Effector memory CD8-positive, alpha-beta T cell (primary cell): ENCODE results near the gene EIF3K.
A peak's percentile ranks its signal among the peaks of the same experiment; 100 is the strongest.
"Not testable (repeated sequence)": the region's sequence is repeated elsewhere in the genome, so short reads cannot be mapped to it uniquely, and the experiment has no call there.

ENCODE experiments used
- ATAC-seq: fragments of 150-1000 bp; cut with Tn5 transposase; replicated peaks from 2 replicates; pipeline ENCODE4 v1.10.0; 2021; ENCODE audit warnings: mild to moderate bottlenecking, moderate library complexity
- DNase-seq, 3 experiments: peaks; one replicate each; pipeline ENCODE4 v3.0.0; 2021
- H3K27ac Mint-ChIP-seq, 2 donors: one replicate each; pipeline ENCODE4 v1.8.0; 2022; ENCODE audit warnings: mild to moderate bottlenecking in 2 of 2, mixed read lengths in 2 of 2, moderate library complexity in 2 of 2
- H3K27me3 Mint-ChIP-seq, 2 donors: one replicate each; pipeline ENCODE4 v1.8.0; 2022; ENCODE audit warnings: mixed read lengths in 2 of 2
- H3K36me3 Mint-ChIP-seq: one replicate; pipeline ENCODE4 v1.8.0; 2022; ENCODE audit warnings: mild to moderate bottlenecking, moderate library complexity, mixed read lengths; ENCODE audit not compliant: insufficient read depth
- H3K4me1 Mint-ChIP-seq, 2 donors: one replicate each; pipeline ENCODE4 v1.8.0; 2022; ENCODE audit warnings: low read depth in 2 of 2, mixed read lengths in 2 of 2
- H3K4me3 Mint-ChIP-seq, 2 donors: one replicate each; pipeline ENCODE4 v1.8.0; 2022; ENCODE audit warnings: mild to moderate bottlenecking in 2 of 2, mixed read lengths in 2 of 2, moderate library complexity in 2 of 2
- H3K9me3 Mint-ChIP-seq, 2 donors: one replicate each; pipeline ENCODE4 v1.8.0; 2022; ENCODE audit warnings: mixed read lengths in 2 of 2

EIF3K gene

DNA sequence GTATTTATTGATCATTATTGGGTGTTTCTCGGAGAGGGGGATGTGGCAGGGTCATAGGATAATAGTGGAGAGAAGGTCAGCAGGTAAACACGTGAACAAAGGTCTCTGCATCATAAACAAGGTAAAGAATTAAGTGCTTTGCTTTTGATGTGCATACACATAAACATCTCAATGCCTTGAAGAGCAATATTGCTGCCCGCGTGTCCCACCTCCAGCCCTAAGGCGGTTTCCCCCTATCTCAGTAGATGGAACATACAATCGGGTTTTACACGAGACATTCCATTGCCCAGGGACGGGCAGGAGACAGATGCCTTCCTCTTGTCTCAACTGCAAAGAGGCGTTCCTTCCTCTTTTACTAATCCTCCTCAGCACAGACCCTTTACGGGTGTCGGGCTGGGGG lies 12.3 kb downstream of the EIF3K start:
- not testable (repeated sequence) for H3K4me3 Mint-ChIP-seq, H3K27me3 Mint-ChIP-seq, H3K9me3 Mint-ChIP-seq, ATAC-seq, DNase-seq
- Mint-ChIP-seq H3K4me1 (peaks cover 14 to 21% of the 10 kb centered on the region in 2 donors), H3K36me3 (peaks cover 59% of the 10 kb centered on the region), H3K27ac (peak overlapping the region; percentile 3 to 22)

DNA sequence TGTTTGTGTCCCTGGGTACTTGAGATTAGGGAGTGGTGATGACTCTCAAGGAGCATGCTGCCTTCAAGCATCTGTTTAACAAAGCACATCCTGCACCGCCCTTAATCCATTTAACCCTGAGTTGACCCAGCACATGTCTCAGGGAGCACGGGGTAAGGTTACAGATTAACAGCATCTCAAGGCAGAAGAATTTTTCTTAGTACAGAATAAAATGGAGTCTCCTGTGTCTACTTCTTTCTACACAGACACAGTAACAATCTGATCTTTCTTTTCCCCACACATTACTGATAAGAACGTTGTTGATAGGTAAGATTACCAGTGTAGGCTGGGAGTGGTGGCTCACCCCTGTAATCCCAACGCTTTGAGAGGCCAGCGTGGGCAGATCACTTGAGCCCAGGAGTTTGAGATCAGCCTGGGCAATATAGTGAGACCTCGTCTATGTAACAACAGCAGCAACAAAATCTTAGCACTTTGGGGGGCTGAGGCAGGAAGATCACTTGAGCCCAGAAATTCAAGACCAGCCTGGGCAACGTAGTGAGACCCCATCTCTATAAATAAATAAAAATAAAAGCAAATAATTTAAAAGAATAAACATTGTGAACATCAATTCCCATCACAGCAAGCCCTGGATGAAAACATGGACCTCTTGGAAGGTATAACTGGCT lies 13.0 kb downstream of the EIF3K start:
- Mint-ChIP-seq H3K4me1 (peaks cover 18 to 26% of the 10 kb centered on the region in 2 donors), H3K36me3 (peaks cover 54% of the 10 kb centered on the region)
- H3K4me3 Mint-ChIP-seq, ATAC-seq, H3K27me3 Mint-ChIP-seq, H3K27ac Mint-ChIP-seq, H3K9me3 Mint-ChIP-seq, DNase-seq: not testable (repeated sequence)

DNA sequence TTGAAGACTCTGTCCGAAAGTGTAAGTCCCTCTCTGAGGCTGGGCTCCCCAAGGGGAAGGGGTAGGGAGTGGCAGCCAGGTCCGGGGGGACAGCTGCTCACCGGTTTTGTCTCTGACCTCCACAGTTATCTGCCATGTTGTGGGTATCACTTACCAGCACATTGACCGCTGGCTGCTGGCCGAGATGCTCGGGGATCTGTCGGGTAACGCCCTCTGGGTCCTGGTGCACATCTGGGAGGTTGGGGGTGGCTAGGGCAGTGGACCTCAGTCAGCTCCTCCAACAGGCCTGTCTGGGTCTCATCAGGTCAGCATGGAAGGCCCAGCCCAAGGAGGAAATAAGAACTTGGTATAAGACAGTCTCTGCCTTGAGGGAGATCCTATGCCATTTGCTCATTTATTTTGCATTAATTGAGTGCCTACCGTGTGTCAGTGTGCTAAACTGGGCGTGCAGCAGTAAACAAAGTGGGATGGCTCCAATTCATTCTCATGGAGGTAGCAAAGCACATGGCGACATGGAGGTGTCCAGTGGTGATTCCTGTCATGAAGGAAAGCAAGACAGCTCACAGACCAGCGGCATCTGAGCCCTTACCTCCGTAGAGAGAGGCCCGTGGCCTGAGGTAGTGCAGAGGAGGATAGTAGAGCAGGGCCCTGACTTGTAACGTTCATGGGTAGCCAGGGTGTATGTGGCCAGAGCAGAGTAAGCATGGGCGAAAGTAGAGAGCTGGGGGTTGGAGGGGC lies 13.7 kb downstream of the EIF3K start:
- no peak overlapping the region for H3K27ac Mint-ChIP-seq
- H3K27me3 Mint-ChIP-seq, result no peaks in the 10 kb centered on the region
- DNase-seq, result no peak
- no peak for ATAC-seq
- H3K9me3 Mint-ChIP-seq, result no peaks in the 10 kb centered on the region
- peaks cover 47% of the 10 kb centered on the region for H3K36me3 Mint-ChIP-seq
- peaks cover 25 to 26% of the 10 kb centered on the region in 2 donors for H3K4me1 Mint-ChIP-seq
- H3K4me3 Mint-ChIP-seq, result no peak overlapping the region

DNA sequence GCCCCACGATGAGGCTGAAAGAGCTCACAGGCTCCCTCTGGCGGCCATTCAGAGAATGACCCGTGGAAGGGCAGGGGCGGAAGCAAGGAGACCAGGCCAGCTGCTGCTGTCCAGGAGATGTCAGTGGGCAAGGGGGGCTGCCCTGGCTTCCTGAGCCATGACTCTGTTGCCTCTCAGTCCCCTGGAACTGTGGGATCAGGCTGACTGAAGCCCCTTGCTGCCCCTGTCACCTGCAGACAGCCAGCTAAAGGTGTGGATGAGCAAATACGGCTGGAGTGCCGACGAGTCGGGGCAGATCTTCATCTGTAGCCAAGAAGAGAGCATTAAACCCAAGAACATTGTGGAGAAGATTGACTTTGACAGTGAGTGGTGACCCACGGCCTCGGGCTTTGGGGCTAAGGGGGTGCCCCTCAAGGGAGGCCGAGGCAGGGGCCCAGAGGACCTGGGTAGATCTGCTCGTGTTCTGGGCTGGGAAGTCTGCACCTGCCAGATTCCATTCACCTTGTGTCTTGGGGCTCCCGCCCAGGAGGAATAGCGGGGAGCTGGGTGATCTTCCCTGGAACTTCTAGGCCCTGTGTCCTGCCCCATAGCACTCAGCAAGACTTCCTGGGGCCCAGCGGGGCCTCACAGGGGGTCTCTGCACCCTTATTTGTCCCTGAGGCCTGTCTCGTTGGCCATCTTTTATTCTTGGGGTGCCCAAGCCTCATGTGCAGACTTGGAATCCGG lies 15.9 kb downstream of the EIF3K start:
- no peak for ATAC-seq
- Mint-ChIP-seq H3K9me3 (no peaks in the 10 kb centered on the region), H3K4me3 (peak overlapping the region; percentile 71 to 75), H3K27me3 (no peaks in the 10 kb centered on the region), H3K36me3 (peaks cover 40% of the 10 kb centered on the region), H3K27ac (peak overlapping the region; percentile 93 to 96), H3K4me1 (peaks cover 25 to 26% of the 10 kb centered on the region in 2 donors)
- peak; percentile 74 for DNase-seq

DNA sequence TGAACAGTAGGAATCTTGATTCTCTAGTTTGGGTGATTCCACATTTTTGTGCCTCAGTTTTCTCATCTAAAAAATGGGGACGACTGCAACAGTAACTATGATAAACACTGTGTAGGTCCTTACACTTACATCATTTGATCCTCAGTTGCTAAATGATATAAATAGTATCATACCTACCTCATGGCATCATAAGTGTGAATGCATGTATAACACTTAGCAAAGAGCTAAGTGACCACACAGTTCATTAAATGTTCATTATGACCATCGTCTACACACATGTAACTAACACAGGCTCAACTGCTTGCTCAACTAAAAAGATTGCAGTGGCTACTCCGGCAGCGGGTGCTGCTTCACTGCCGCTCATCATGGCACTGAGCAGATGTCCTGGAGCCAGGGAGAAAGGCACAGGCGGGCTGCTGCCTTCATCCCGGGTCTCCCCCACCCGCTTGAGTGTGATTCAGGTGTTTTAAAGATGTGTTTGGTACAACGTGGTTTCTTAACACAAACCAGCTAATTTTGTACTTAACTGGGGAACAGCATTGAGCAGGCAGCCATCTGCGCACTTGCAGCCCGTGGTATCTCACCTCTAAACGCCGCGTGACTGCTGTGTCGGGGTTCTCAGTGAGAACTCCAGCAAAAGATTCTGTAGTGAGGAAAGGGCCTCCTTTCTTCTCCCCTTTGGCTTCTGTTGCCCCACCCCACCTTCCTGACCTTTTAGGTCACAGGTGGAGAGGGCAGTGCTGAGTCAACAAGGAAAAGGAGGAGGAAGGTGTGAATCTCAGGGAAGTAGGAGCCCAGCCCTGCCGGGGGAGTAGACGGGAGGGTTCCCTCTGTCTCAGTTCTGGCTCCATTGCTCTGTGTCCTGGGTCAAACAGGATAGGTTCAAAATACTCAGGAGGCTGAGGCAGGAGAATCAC lies 16.8 kb downstream of the EIF3K start:
- DNase-seq (no peak), ATAC-seq (no peak)
- Mint-ChIP-seq H3K36me3 (peaks cover 33% of the 10 kb centered on the region), H3K27ac (peak overlapping the region; percentile 93 to 96), H3K4me1 (peaks cover 25 to 26% of the 10 kb centered on the region in 2 donors), H3K27me3 (no peaks in the 10 kb centered on the region), H3K4me3 (peak overlapping the region; percentile 43 to 71), H3K9me3 (no peaks in the 10 kb centered on the region)

DNA sequence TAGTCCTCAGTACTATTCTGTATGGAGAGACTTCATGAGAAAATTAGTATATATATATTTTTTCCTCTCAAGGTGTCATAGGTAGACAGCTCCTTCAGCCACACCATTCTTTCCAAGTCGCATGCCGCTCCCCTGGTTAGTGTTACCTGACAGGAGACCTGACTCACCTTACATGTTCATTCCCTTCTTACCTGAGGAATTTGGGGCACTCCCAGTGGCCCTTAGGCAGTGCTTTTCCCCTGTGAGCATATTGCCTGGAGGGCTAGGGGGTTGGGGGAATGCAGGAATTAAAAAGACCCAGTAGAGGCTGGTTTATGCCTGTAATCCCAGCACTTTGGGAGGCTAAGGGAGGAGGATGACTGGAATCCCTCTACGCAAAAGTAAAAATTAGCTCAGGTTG lies 19.5 kb downstream of the EIF3K start:
- no peak for DNase-seq
- H3K27me3 Mint-ChIP-seq, result no peaks in the 10 kb centered on the region
- no peak overlapping the region for H3K4me3 Mint-ChIP-seq
- H3K9me3 Mint-ChIP-seq, result no peaks in the 10 kb centered on the region
- H3K27ac Mint-ChIP-seq, result no peak overlapping the region
- ATAC-seq, result no peak
- H3K4me1 Mint-ChIP-seq, result peaks cover 22 to 27% of the 10 kb centered on the region in 2 donors
- H3K36me3 Mint-ChIP-seq, result peaks cover 19% of the 10 kb centered on the region

DNA sequence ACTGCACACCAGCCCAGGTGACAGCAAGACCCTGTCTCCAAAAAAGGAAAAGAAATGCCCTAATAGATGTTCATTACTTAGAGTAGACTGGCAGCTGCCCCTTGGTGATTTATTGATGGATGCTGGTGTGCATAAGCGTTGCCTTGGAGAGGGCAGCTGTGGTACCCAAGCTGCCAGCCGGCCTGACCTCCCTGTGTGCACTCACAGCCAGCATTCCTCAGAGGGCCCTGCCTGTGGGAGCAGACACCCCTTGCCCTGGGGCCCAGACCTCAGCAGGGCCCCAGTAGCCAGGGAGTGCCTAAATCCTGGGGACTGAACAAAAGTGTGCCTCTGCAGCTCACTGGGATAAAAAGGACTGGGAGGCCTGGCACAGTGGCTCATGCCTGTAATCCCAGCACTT lies 20.7 kb downstream of the EIF3K start:
- Mint-ChIP-seq H3K27ac (no peak overlapping the region), H3K36me3 (peaks cover 14% of the 10 kb centered on the region), H3K27me3 (no peaks in the 10 kb centered on the region), H3K4me1 (peaks cover 18 to 24% of the 10 kb centered on the region in 2 donors), H3K9me3 (no peaks in the 10 kb centered on the region), H3K4me3 (no peak overlapping the region)
- DNase-seq (no peak), ATAC-seq (no peak)

DNA sequence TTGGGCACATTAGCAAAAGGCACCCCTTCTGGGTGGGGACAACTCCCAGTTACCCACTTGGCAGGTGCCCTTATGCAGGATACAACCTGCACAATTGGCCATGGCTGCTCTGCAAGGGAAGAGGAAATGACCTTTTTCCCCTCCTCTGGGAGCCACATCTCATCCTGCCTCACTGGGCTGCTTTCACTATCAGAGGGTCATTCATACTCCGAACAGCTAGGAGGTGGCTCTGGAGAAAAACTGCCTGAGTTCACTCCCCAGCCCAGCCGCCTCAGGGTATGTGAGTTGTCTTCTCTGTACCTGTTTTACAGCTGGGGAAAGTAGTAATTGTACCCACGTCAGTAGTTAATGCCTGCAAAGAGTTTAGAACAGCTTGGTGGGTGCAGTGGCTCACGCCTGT lies 21.4 kb downstream of the EIF3K start:
- Mint-ChIP-seq H3K27me3 (no peaks in the 10 kb centered on the region), H3K36me3 (peaks cover 12% of the 10 kb centered on the region), H3K4me1 (peaks cover 14 to 22% of the 10 kb centered on the region in 2 donors), H3K4me3 (no peak overlapping the region), H3K9me3 (no peaks in the 10 kb centered on the region), H3K27ac (no peak overlapping the region)
- DNase-seq, result no peak
- ATAC-seq, result no peak

DNA sequence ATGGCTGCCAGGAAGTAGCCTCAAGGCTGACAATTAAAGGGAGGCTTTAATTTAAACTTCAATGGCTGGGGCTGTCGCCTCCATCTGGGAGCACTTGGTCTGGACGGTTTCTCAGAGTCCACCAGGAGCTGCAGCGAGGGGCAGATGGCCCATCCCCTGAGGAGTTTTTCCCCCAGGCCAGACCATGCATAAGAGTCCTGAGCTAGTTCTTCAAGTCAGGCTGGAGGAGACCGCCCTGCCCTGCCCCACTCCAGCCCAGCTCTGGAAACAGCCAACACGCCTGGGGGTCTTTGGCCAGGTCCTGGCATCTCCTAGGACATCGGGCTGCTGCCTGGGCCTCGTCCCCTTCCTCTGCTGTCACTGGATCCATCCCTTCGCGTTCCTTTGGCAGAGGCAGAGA lies 23.2 kb downstream of the EIF3K start:
- peaks cover 0 to 8% of the 10 kb centered on the region in 2 donors for H3K4me1 Mint-ChIP-seq
- H3K4me3 Mint-ChIP-seq, result no peak overlapping the region
- H3K27me3 Mint-ChIP-seq, result no peaks in the 10 kb centered on the region
- H3K9me3 Mint-ChIP-seq, result no peaks in the 10 kb centered on the region
- DNase-seq, result no peak
- no peak for ATAC-seq
- H3K36me3 Mint-ChIP-seq, result peaks cover 7% of the 10 kb centered on the region
- peak overlapping the region; percentile 7 to 41 for H3K27ac Mint-ChIP-seq

DNA sequence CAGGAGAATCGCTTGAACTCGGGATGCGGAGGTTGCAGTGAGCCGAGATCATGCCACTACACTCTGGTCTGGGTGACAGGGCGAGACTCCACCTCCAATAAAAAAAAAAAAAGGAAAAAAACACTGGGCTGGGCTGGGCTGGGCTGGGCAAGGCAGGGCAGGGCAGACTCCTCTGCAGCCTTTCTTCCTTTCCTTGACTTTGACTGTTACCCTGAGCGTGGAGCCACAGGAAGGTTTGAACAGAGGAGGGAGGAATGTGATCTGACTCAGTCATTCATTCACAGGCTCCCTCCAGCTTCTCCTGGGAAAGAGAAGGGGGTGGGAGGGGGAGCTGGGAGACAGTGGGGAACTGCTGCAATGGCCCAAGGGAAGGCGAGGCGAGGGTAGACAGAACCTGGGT lies 25.7 kb downstream of the EIF3K start:
- Mint-ChIP-seq H3K36me3 (peaks cover 11% of the 10 kb centered on the region), H3K27me3 (no peaks in the 10 kb centered on the region), H3K4me1 (peaks cover 19 to 22% of the 10 kb centered on the region in 2 donors), H3K4me3 (no peak overlapping the region), H3K27ac (peak overlapping the region in 1 of 2 donors; percentile 52), H3K9me3 (no peaks in the 10 kb centered on the region)
- DNase-seq (no peak), ATAC-seq (no peak)

DNA sequence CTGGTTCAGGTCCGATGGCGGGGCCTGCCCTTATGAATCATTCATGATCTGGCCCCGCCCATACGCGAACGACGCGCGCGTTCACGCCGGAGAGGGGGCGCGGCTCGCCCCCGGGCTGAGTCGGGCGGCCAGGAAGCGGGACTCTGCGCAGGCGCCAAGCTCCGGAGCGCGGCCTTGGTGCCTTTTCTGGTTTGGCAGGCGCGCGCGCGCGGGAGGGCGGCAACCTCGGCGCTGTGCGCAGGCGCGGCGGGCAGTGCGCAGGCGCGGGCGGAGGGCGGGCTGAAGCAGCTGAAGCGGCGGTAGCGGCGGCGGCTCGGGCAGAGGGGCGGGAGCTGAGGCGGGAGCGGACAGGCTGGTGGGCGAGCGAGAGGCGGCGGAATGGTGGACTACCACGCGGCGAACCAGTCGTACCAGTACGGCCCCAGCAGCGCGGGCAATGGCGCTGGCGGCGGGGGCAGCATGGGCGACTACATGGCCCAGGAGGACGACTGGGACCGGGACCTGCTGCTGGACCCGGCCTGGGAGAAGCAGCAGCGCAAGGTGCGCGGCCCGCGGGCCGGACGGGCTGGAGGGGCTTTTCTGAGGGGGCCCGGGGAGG lies 28.5 kb downstream of the EIF3K start, which contains the start of gene ACTN4:
TSS of gene ACTN4 (plus strand) at position 282 of the 598 bp plus-strand sequence. CDS start at position 379, 97 bp downstream.
- H3K27me3 Mint-ChIP-seq, result no peaks in the 10 kb centered on the region
- peaks cover 41 to 45% of the 10 kb centered on the region in 2 donors for H3K4me1 Mint-ChIP-seq
- H3K9me3 Mint-ChIP-seq, result no peaks in the 10 kb centered on the region
- DNase-seq (peak; percentile 100), ATAC-seq (peak; percentile 86)
- peak within 1 kb of the TSS; percentile 95 to 99 for H3K27ac Mint-ChIP-seq
- peak within 1 kb of the TSS; percentile 93 to 100 for H3K4me3 Mint-ChIP-seq
- H3K36me3 Mint-ChIP-seq, result peaks cover 14% of the 10 kb centered on the region

DNA sequence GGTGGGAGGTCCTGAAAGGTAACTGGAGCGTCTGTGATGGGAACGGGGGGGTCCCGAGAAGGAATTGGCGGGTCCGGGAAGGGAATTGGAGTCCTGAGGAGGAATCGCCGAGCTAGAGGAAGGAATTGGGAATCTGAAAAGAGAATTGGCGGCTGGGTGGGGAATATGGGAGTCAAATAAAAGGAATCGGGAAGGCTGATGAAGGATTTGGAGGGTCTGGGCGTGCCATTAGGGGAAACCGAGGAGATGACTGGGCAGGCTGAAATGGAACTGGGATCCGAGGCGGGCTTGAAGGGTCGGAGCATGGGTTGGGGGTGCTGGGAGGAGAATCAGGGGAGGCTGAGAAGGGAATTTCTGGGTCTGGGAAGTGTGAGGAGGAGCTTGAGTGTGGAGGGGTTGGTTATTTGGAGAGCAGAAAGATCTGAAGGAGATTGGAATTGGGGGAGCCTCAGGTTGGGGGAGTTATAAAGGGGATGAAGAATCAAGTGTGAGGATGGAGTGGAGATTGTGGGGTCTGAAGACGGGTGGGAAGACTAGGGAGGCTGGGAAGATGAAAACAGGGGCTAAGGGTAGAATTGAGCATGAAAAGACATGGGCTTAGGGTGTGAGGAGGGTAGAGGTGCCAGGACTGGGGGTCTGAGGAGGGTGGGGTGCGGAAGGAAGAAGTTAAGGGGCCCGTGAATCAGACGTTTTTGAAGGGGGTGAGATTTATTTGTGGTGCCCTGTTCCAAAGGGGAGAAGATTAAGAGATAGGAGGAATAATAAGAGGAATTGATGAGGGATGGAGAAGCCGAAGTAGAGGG lies 29.2 kb downstream of the EIF3K start:
- peak overlapping the region; percentile 95 to 99 for H3K27ac Mint-ChIP-seq
- ATAC-seq, result no peak
- H3K9me3 Mint-ChIP-seq, result no peaks in the 10 kb centered on the region
- H3K4me1 Mint-ChIP-seq, result peaks cover 46 to 49% of the 10 kb centered on the region in 2 donors
- H3K27me3 Mint-ChIP-seq, result no peaks in the 10 kb centered on the region
- peaks cover 17% of the 10 kb centered on the region for H3K36me3 Mint-ChIP-seq
- peak overlapping the region; percentile 93 to 100 for H3K4me3 Mint-ChIP-seq
- no peak for DNase-seq
